Parathyroid adenoma (tissue), 2 donors: Measurements from ENCODE around the gene ABLIM2.

ENCODE experiments used
- H2AFZ ChIP-seq: fragments of 300-600 bp; sonication (generic); one replicate; pipeline ENCODE4 v1.7.0; 2017; ENCODE audit warnings: antibody characterized with exemption, mild to moderate bottlenecking
- H3K27ac ChIP-seq: fragments of 300-600 bp; sonication (generic); one replicate; pipeline ENCODE4 v1.7.0; 2017
- H3K27me3 ChIP-seq: fragments of 300-600 bp; sonication (generic); one replicate; pipeline ENCODE4 v1.7.0; 2017; ENCODE audit warnings: low read length; ENCODE audit not compliant: control insufficient read depth, insufficient read depth
- H3K36me3 ChIP-seq: fragments of 300-600 bp; sonication (generic); one replicate; pipeline ENCODE4 v1.7.0; 2017; ENCODE audit warnings: low read length; ENCODE audit not compliant: control insufficient read depth, insufficient read depth
- H3K4me1 ChIP-seq: fragments of 300-600 bp; sonication (generic); one replicate; pipeline ENCODE4 v1.7.0; 2017; ENCODE audit warnings: control low read depth
- H3K4me2 ChIP-seq: fragments of 300-600 bp; sonication (generic); one replicate; pipeline ENCODE4 v1.7.0; 2017; ENCODE audit warnings: low read length
- H3K4me3 ChIP-seq: fragments of 300-600 bp; sonication (generic); one replicate; pipeline ENCODE4 v1.7.0; 2017; ENCODE audit warnings: low read depth, low read length
- H3K79me2 ChIP-seq: fragments of 300-600 bp; sonication (generic); one replicate; pipeline ENCODE4 v1.7.0; 2017; ENCODE audit warnings: control low read depth
- H3K9ac ChIP-seq: fragments of 300-600 bp; sonication (generic); one replicate; pipeline ENCODE4 v1.7.0; 2017; ENCODE audit warnings: mild to moderate bottlenecking
- H3K9me3 ChIP-seq: fragments of 300-600 bp; sonication (generic); one replicate; pipeline ENCODE4 v1.7.0; 2017; ENCODE audit warnings: low read length; ENCODE audit not compliant: control insufficient read depth
- CTCF ChIP-seq: fragments of 300-600 bp; sonication (generic); IDR thresholded peaks from one replicate; pipeline ENCODE4 v1.7.0; 2017; ENCODE audit warnings: antibody characterized with exemption, mild to moderate bottlenecking
- donor health status: primary hyperparathyroidism.

Gene ABLIM2

GRCh38 chr4:8160572-8160971 lies 2.0 kb upstream of the ABLIM2 start:
- H3K4me2 ChIP-seq: no peak overlapping the region
- H2AFZ ChIP-seq: no peak overlapping the region
- H3K27ac ChIP-seq: no peak overlapping the region
- no peaks in the 10 kb centered on the region for H3K4me1 ChIP-seq
- no peak overlapping the region for H3K9ac ChIP-seq
- H3K79me2 ChIP-seq: no peaks in the 10 kb centered on the region
- H3K4me3 ChIP-seq: no peak overlapping the region
- H3K27me3 ChIP-seq: no peaks in the 10 kb centered on the region
- TF ChIP-seq CTCF: no peak
- H3K36me3 ChIP-seq: no peaks in the 10 kb centered on the region
- no peaks in the 10 kb centered on the region for H3K9me3 ChIP-seq

GRCh38 chr4:8160233-8160560 lies 1.6 kb upstream of the ABLIM2 start:
- Histone ChIP-seq H3K79me2 (no peaks in the 10 kb centered on the region), H3K27ac (no peak overlapping the region), H3K4me2 (no peak overlapping the region), H3K27me3 (no peaks in the 10 kb centered on the region), H3K36me3 (no peaks in the 10 kb centered on the region), H3K4me1 (no peaks in the 10 kb centered on the region), H3K9ac (no peak overlapping the region), H2AFZ (no peak overlapping the region), H3K9me3 (no peaks in the 10 kb centered on the region), H3K4me3 (no peak overlapping the region)
- no peak for TF ChIP-seq CTCF

GRCh38 chr4:8159537-8160232 lies 1.1 kb upstream of the ABLIM2 start:
- Histone ChIP-seq H3K4me3 (peak overlapping the region; percentile 83), H2AFZ (peak overlapping the region; percentile 91), H3K27me3 (no peaks in the 10 kb centered on the region), H3K9me3 (no peaks in the 10 kb centered on the region), H3K9ac (no peak overlapping the region), H3K4me2 (peak overlapping the region; percentile 94), H3K27ac (no peak overlapping the region), H3K79me2 (no peaks in the 10 kb centered on the region), H3K36me3 (no peaks in the 10 kb centered on the region), H3K4me1 (no peaks in the 10 kb centered on the region)
- no peak for TF ChIP-seq CTCF

GRCh38 chr4:8157944-8158709 lies 486 bp downstream of the ABLIM2 start:
- no peak overlapping the region for H3K27ac ChIP-seq
- H3K9me3 ChIP-seq: no peaks in the 10 kb centered on the region
- no peaks in the 10 kb centered on the region for H3K36me3 ChIP-seq
- no peak for TF ChIP-seq CTCF
- H3K4me1 ChIP-seq: no peaks in the 10 kb centered on the region
- H3K4me2 ChIP-seq: peak overlapping the region; percentile 64
- H3K4me3 ChIP-seq: peak overlapping the region; percentile 56
- H3K9ac ChIP-seq: no peak overlapping the region
- no peaks in the 10 kb centered on the region for H3K27me3 ChIP-seq
- H2AFZ ChIP-seq: peak overlapping the region; percentile 82
- H3K79me2 ChIP-seq: no peaks in the 10 kb centered on the region
